ENCODE data around the gene GLT6D1. TPM values are rescaled to one million over a fixed set of nuclear protein-coding genes. Genes with fewer than 3 reads are reported as not detected.

Gene GLT6D1
- total and polyA plus RNA-seq, 2 of the 8 experiments (the other 6 are each of a cell fraction or from before 2014, with no cell fraction given), result 1.3 to 2.1 TPM

- Histone ChIP-seq H2AFZ (ENCODE audit: low read length) (no peak overlapping the region), H2BK20ac (ENCODE audit: low read length) (no peak overlapping the region), H3K4me3 (ENCODE audit: extremely low read depth in 1 of 4, insufficient read depth in 2 of 4, low read depth in 3 of 4, low read length in 4 of 4) (no peak overlapping the region), H4K91ac (replicated peaks; ENCODE audit: insufficient read length, low read length) (no peak overlapping the region), H3K18ac (ENCODE audit: extremely low read depth, low read length) (no peak overlapping the region), H3K79me1 (ENCODE audit: low read depth, low read length) (no peaks in the 10 kb centered on the region), H2BK12ac (ENCODE audit: low read depth, low read length) (no peak overlapping the region), H3K4ac (replicated peaks; ENCODE audit: insufficient read length, low read depth, low read length) (no peak overlapping the region), H2BK15ac (ENCODE audit: low read length) (no peak overlapping the region), H3K27me3 (replicated peaks in 1 of 4; ENCODE audit: control insufficient read depth in 3 of 4, extremely low read depth in 1 of 4, insufficient read depth in 3 of 4, low read length in 3 of 4) (no peaks in the 10 kb centered on the region), H2BK5ac (ENCODE audit: low read depth, low read length) (no peak overlapping the region), H3K27ac (ENCODE audit: low read depth, low read length) (peak overlapping the region; percentile 28; the same call in 1 of the 2 replicates), H2BK120ac (replicated peaks; ENCODE audit: low read depth, low read length) (no peak overlapping the region), H3K56ac (replicated peaks; ENCODE audit: insufficient read length, low read depth, low read length) (no peak overlapping the region), H4K20me1 (replicated peaks in 1 of 2; ENCODE audit: control insufficient read depth in 1 of 2, insufficient read depth in 2 of 2, low read length in 2 of 2) (no peaks in the 10 kb centered on the region), H3K23me2 (ENCODE audit: low read depth, low read length) (peaks cover 4% of the 10 kb centered on the region; the same call in 1 of the 2 replicates), H3K14ac (ENCODE audit: insufficient read length) (no peak overlapping the region), H2AK5ac (ENCODE audit: low read depth, low read length) (no peak overlapping the region), H3K36me3 (ENCODE audit: control insufficient read depth in 2 of 4, insufficient read depth in 4 of 4, low read length in 3 of 4) (no peaks in the 10 kb centered on the region; a peak in 1 of 8 replicates), H3K9me3 (ENCODE audit: insufficient read depth in 2 of 2, low read depth in 1 of 2, low read length in 1 of 2) (peaks cover 7 to 10% of the 10 kb centered on the region in 2 experiments), H3K23ac (ENCODE audit: insufficient read length) (no peak overlapping the region), H3K4me2 (ENCODE audit: insufficient read depth in 1 of 2, low read depth in 2 of 2, low read length in 2 of 2) (no peak overlapping the region), H4K8ac (ENCODE audit: extremely low read depth, insufficient read depth, low read length) (no peak overlapping the region), H3K79me2 (ENCODE audit: control insufficient read depth in 1 of 2, insufficient read depth in 2 of 2, low read length in 2 of 2) (no peaks in the 10 kb centered on the region), H3K4me1 (replicated peaks in 1 of 4; ENCODE audit: control insufficient read depth in 3 of 4, insufficient read depth in 4 of 4, low read length in 3 of 4) (peaks cover 0 to 1% (median 0%) of the 10 kb centered on the region in 4 experiments; a peak in 1 of 7 replicates), H4K5ac (ENCODE audit: insufficient read length, low read depth, low read length) (no peak overlapping the region), H3K9ac (replicated peaks in 1 of 4; ENCODE audit: extremely low read depth in 1 of 4, low read depth in 3 of 4, low read length in 3 of 4) (no peak overlapping the region)
- POLR2A ChIA-PET (ENCODE audit: partially characterized antibody), result interaction anchor here (1.4 kb wide), 1 partner anchor 33 kb away, joined by 4 read pairs; no protein-coding TSS in a partner anchor
- no peak for DNase-seq (ENCODE audit: low read depth in 1 of 2, low spot score in 2 of 2)
- FAIRE-seq, result no peak
- no peak for TF ChIP-seq EP300 (IDR thresholded peaks at IDR 0.05; ENCODE audit: borderline replicate concordance in 1 of 2, low read depth in 2 of 2, low read length in 2 of 2)
- TF ChIP-seq CTCF (IDR thresholded peaks at IDR 0.05; ENCODE audit: control extremely low read depth in 1 of 3, insufficient read depth in 1 of 3, low read depth in 1 of 3, low read length in 3 of 3), result peak in 2 of 3 experiments; percentile 40 to 46; a peak in 3 of 4 replicates
- TF ChIP-seq CEBPB (IDR thresholded peaks at IDR 0.05; ENCODE audit: low read depth, low read length), result no peak
- no peak for TF ChIP-seq TAF7 (optimal IDR thresholded peaks at IDR 0.05; ENCODE audit: borderline replicate concordance, low read depth, low read length)
- no peak for TF ChIP-seq NRF1 (IDR thresholded peaks at IDR 0.05; ENCODE audit: low read depth, low read length)
- CTCF ChIA-PET (ENCODE audit: partially characterized antibody), result interaction anchor here (0.9 to 5.0 kb wide), 14 partner anchors 11 to 205 kb away, joined by 3 to 59 read pairs (median 4); partner anchors contain the start of gene GLT6D1
- WGBS, 2 experiments (ENCODE audit: extremely low coverage in 1 of 2, insufficient coverage in 1 of 2, insufficient read length in 1 of 2, insufficient replicate concordance in 2 of 2, low coverage in 1 of 2, low lambda C conversion rate in 2 of 2, missing lambda C conversion rate in 1 of 2), result 83% methylated on average over 31 of the region's 31 CpGs; no CpG with 5 or more reads in 1 of the 2 experiments
These were observed 23.4 kb downstream of the GLT6D1 start for GRCh38 chr9:135615666-135616618.

All from H1 (cell line).